ENCODE data around the gene ZDHHC22.
A peak's percentile ranks its signal among the peaks of the same experiment; 100 is the strongest.

Gene ZDHHC22

GRCh38 chr14:77181603-77182437, 40.2 kb upstream of the ZDHHC22 start, which contains the start of gene TMEM63C (continued):
- TF ChIP-seq ZNF776 (tag by site-specific recombination; IDR thresholded peaks at IDR 0.05; ENCODE audit: borderline replicate concordance) = no peak
- no peak for TF ChIP-seq ZNF10 (tag by site-specific recombination; IDR thresholded peaks at IDR 0.05)
- no peak for TF ChIP-seq OSR2 (tag by site-specific recombination; IDR thresholded peaks at IDR 0.05)
- no peak for TF ChIP-seq ZNF37A (tag by site-specific recombination; IDR thresholded peaks at IDR 0.05)
- TF ChIP-seq HOXD13 (CRISPR knock-in tag; IDR thresholded peaks at IDR 0.05; ENCODE audit: borderline replicate concordance) = no peak
- TF ChIP-seq MZF1 (tag by site-specific recombination; IDR thresholded peaks at IDR 0.05; ENCODE audit: borderline replicate concordance) = 0 out of 2 replicates have a peak, but pooled peaks have one; percentile 13
- no peak for TF ChIP-seq ZNF239 (tag by site-specific recombination; IDR thresholded peaks at IDR 0.05)
- TF ChIP-seq ZNF548 (tag by site-specific recombination; IDR thresholded peaks at IDR 0.05) = no peak
- TF ChIP-seq ZNF335 (tag by site-specific recombination; conservative IDR thresholded peaks at IDR 0.05) = peak; percentile 79
- no peak for TF ChIP-seq ZNF654 (tag by site-specific recombination; IDR thresholded peaks at IDR 0.05; ENCODE audit: low read depth)
- TF ChIP-seq ZNF837 (tag by site-specific recombination; IDR thresholded peaks at IDR 0.05) = no peak
- TF ChIP-seq ZNF350 (tag by site-specific recombination; IDR thresholded peaks at IDR 0.05) = no peak
- no peak for TF ChIP-seq KLF10 (tag by site-specific recombination; IDR thresholded peaks at IDR 0.05)
- TF ChIP-seq ZNF639 (tag by site-specific recombination; IDR thresholded peaks at IDR 0.05) = no peak
- TF ChIP-seq ZNF214 (tag by site-specific recombination; IDR thresholded peaks at IDR 0.05; ENCODE audit: borderline replicate concordance) = no peak
- TF ChIP-seq SETDB1 (IDR thresholded peaks at IDR 0.05; ENCODE audit: insufficient read length, low read length) = no peak
- TF ChIP-seq ZBTB10 (tag by site-specific recombination; IDR thresholded peaks at IDR 0.05) = no peak; the same call in 1 of the 2 replicates
- TF ChIP-seq ZNF248 (tag by site-specific recombination; IDR thresholded peaks at IDR 0.05) = no peak
- TF ChIP-seq ZNF266 (tag by site-specific recombination; IDR thresholded peaks at IDR 0.05; ENCODE audit: low read depth) = no peak
- peak; percentile 39; the same call in 1 of the 2 replicates for TF ChIP-seq KLF1 (tag by site-specific recombination; IDR thresholded peaks at IDR 0.05)
- no peak for TF ChIP-seq ZNF530 (tag by site-specific recombination; IDR thresholded peaks at IDR 0.05; ENCODE audit: low read depth)
- no peak for TF ChIP-seq ZNF404 (tag by site-specific recombination; IDR thresholded peaks at IDR 0.05)
- no peak; the same call in 1 of the 2 replicates for TF ChIP-seq ZNF692 (tag by site-specific recombination; IDR thresholded peaks at IDR 0.05)
- TF ChIP-seq KLF8 (tag by site-specific recombination; IDR thresholded peaks at IDR 0.05) = no peak; the same call in 1 of the 2 replicates
- TF ChIP-seq ZNF707 (tag by site-specific recombination; IDR thresholded peaks at IDR 0.05) = no peak
- no peak for TF ChIP-seq ZNF112 (tag by site-specific recombination; IDR thresholded peaks at IDR 0.05)
- no peak for TF ChIP-seq ZNF596 (tag by site-specific recombination; IDR thresholded peaks at IDR 0.05)
- TF ChIP-seq IKZF3 (tag by site-specific recombination; IDR thresholded peaks at IDR 0.05) = no peak
- no peak for TF ChIP-seq ZNF626 (tag by site-specific recombination; IDR thresholded peaks at IDR 0.05)
- no peak for TF ChIP-seq ZNF544 (tag by site-specific recombination; IDR thresholded peaks at IDR 0.05)
- TF ChIP-seq SCRT1 (tag by site-specific recombination; IDR thresholded peaks at IDR 0.05; ENCODE audit: borderline replicate concordance) = no peak
- TF ChIP-seq WT1 (tag by site-specific recombination; IDR thresholded peaks at IDR 0.05) = no peak; the same call in 1 of the 2 replicates
